BJ (cell line): Measurements from ENCODE around the gene BNIP3. TPM values are rescaled to one million over a fixed set of nuclear protein-coding genes. Genes with fewer than 3 reads are reported as not detected.

Source experiments
- CTCF ChIA-PET: fragments of 350-600 bp; formaldehyde crosslinking; extraction: SDS; loops from one replicate; lab custom pipeline; 2021; ENCODE audit warnings: antibody characterized with exemption, inconsistent platforms; lab: Yijun Ruan, JAX
- POLR2A ChIA-PET: fragments of 300-600 bp; sonication (Branson Sonifier 250); formaldehyde crosslinking; extraction: SDS; loops from one replicate; lab custom pipeline; 2021; ENCODE audit warnings: antibody characterized with exemption; lab: Charles Lee
- DNase-seq: peaks from one replicate; pipeline ENCODE4 v3.0.0-alpha.2; 2011; ENCODE audit warnings: low read depth
- H3K27me3 ChIP-seq: 2 replicates; pipeline ENCODE4 v1.6.0; 2011; ENCODE audit warnings: low read length; ENCODE audit not compliant: control insufficient read depth, insufficient read depth
- H3K36me3 ChIP-seq: 2 replicates; pipeline ENCODE4 v1.5.1; 2011; ENCODE audit warnings: low read length; ENCODE audit not compliant: control insufficient read depth, insufficient read depth
- H3K4me3 ChIP-seq: 2 replicates; pipeline ENCODE4 v1.5.1; 2011; ENCODE audit warnings: low read depth, mild to moderate bottlenecking, control low read depth, low read length
- polyA plus RNA-seq: library from polyadenylated mRNA; depleted of rRNA; stranded (reverse); fragments of >200 nt; gene quantifications from 2 replicates; pipeline ENCODE4 v1.2.3, GENCODE V29; 2011
- TF ChIP-seq, protein P1 (sequence below): IDR thresholded peaks from 2 replicates; pipeline ENCODE4 v1.5.1; 2011; ENCODE audit warnings: low read depth, mild to moderate bottlenecking, control low read depth, inconsistent platforms, low read length, moderate library complexity; ENCODE audit not compliant: insufficient read depth

The BNIP3 gene
- polyA plus RNA-seq, 1 experiment, result 89.1 TPM

DNA sequence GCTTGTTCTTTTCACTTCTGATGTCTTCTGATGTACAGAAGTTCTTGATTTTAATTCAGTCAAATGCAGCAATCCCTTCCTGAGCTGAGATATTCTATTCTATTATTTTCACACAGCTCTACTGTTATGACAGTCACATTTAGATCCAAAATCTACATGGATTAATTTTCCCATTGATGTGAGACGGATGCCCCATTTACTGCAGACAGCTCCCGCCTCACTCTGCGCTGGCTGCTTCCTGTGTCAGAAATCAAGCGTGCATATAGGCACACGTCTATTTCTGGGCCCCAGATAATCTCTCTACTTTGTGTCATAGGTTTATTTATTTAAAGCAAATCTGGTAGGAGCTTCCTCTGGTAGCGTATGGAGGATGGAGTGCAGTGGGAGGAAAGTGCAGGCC lies 6.7 kb downstream of the BNIP3 start:
- Histone ChIP-seq H3K4me3 (no peak overlapping the region), H3K27me3 (no peaks in the 10 kb centered on the region), H3K36me3 (peaks cover 28% of the 10 kb centered on the region)
- ChIA-PET CTCF (interaction anchor here (1.1 kb wide), 1 partner anchor 89 kb away, joined by 3 read pairs; no protein-coding TSS in a partner anchor), POLR2A (no interaction called here)
- DNase-seq, result no peak
- TF ChIP-seq, protein P1, sequence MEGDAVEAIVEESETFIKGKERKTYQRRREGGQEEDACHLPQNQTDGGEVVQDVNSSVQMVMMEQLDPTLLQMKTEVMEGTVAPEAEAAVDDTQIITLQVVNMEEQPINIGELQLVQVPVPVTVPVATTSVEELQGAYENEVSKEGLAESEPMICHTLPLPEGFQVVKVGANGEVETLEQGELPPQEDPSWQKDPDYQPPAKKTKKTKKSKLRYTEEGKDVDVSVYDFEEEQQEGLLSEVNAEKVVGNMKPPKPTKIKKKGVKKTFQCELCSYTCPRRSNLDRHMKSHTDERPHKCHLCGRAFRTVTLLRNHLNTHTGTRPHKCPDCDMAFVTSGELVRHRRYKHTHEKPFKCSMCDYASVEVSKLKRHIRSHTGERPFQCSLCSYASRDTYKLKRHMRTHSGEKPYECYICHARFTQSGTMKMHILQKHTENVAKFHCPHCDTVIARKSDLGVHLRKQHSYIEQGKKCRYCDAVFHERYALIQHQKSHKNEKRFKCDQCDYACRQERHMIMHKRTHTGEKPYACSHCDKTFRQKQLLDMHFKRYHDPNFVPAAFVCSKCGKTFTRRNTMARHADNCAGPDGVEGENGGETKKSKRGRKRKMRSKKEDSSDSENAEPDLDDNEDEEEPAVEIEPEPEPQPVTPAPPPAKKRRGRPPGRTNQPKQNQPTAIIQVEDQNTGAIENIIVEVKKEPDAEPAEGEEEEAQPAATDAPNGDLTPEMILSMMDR, result no peak

DNA sequence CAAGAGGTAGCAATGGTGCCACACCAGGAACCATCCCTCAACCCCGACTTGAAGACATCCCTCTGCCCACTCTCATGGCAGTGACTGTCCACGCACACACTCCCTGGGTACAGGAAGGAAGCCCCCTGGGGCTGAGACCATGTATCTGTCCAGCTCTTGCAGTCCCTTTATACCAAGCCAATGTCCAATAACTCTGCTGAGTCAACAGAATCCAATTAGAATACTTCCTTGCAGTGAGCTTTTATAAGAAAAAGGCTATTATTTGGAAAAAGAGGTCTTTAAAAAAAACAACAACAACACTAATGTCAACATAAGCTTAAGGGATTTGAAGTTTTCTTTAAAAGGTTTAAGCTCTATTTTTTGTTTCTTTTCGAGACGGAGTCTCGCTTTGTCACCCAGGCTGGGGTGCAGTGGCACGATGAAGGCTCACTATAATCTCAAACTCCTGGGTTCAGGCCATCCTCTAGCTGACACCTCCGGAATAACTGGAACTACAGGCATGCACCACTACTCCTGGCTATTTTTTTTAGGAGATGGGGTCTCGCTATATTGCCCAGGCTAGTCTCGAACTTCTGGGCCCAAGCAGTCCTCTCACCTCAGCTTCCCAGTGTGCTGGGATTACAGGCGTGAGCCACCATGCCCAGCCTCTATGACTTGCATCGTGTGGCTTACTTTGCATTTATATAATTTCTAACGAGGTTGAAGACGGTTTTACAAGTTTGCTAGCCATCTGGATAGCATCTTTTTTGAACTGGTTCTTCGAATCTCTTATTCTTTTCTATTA lies 7.5 kb downstream of the BNIP3 start:
- POLR2A ChIA-PET, result no interaction called here
- CTCF ChIA-PET, result no interaction called here
- Histone ChIP-seq H3K4me3 (no peak overlapping the region), H3K36me3 (peaks cover 35% of the 10 kb centered on the region), H3K27me3 (no peaks in the 10 kb centered on the region)
- DNase-seq, result no peak
- TF ChIP-seq, protein P1, result no peak

DNA sequence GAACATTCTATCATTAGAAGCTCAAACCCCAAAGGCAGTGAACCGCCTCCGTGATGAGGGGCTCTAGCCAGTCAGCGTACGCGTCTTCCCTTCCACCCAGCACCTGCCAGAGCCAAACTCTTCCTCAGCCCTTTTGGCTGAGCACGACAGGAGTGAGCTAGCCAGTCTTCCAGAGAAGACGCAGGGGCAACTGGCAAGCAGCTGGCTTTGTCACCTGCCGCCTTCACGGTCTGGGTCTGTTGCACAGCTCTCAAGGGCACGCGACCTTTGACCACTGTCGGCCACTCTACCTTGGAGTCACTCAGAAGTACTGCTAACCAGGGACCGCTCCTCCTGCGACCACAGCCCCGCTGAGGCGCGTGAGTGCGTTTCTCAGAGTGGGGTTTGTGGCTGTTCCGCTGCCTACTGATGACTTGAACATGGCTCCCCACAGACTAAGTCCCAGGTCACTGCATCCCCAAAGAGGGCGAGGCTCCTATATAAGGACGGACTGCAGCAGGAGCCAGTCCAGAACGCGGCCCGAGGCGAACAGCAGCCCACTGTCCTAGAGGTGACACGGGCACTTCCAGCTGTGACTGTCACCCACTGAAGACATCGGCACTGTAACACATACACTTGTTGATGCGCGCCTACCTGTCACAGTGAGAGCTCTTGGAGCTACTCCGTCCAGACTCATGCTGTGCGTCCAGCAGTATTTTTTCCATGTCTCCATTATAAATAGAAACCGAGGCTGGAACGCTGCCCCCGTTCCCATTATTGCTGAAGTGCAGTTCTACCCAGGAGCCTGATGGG lies 8.4 kb downstream of the BNIP3 start:
- Histone ChIP-seq H3K36me3 (peaks cover 40% of the 10 kb centered on the region), H3K27me3 (no peaks in the 10 kb centered on the region), H3K4me3 (no peak overlapping the region)
- ChIA-PET POLR2A (no interaction called here), CTCF (interaction anchor here (0.7 kb wide), 1 partner anchor 50 kb away, joined by 3 read pairs; no protein-coding TSS in a partner anchor)
- TF ChIP-seq, protein P1, result no peak
- no peak for DNase-seq

DNA sequence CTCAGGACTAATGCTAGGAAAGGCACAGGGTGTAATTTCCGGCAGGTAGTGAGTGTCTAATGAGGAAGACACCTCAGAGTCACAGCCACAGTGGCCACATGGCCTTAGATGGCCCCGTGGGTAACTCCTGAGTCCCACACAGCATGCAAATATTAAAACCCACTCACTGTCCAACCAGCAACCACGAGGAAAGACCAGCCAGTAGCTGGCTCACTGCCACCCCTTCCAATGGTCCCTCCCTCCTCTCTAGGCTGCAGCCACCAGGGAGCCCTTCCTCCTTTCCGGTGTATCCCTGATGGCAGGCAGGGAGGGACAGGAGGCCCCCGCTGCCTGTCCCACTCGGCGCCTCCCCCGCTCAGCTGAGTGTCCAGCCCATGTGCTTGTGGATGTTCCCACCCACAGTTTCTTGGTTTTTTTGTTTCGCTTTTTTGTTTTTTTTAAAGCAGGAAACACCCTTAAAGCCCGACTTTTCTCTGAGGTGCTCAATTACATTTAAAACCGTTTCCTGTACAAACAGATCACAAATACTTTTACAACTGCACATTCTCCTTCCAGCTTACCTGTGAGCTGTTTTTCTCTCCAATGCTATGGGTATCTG lies 9.2 kb downstream of the BNIP3 start:
- CTCF ChIA-PET, result no interaction called here
- DNase-seq, result no peak

More for the DNA sequence above, 9.2 kb downstream of the BNIP3 start:
- POLR2A ChIA-PET, result no interaction called here
- H3K4me3 ChIP-seq, result no peak overlapping the region
- TF ChIP-seq, protein P1, result no peak
- H3K36me3 ChIP-seq, result peaks cover 39% of the 10 kb centered on the region
- H3K27me3 ChIP-seq, result no peaks in the 10 kb centered on the region
